Hematopoietic multipotent progenitor cell treated with erythropoietin and hydrocortisone succinate and interleukin-3 and kit ligand, for 4 days (in vitro differentiated cells): ENCODE results near the gene ELOB.

Experiments
- DNase-seq: peaks from one replicate; pipeline ENCODE4 v3.0.0-alpha.2; 2015

ELOB gene

DNA sequence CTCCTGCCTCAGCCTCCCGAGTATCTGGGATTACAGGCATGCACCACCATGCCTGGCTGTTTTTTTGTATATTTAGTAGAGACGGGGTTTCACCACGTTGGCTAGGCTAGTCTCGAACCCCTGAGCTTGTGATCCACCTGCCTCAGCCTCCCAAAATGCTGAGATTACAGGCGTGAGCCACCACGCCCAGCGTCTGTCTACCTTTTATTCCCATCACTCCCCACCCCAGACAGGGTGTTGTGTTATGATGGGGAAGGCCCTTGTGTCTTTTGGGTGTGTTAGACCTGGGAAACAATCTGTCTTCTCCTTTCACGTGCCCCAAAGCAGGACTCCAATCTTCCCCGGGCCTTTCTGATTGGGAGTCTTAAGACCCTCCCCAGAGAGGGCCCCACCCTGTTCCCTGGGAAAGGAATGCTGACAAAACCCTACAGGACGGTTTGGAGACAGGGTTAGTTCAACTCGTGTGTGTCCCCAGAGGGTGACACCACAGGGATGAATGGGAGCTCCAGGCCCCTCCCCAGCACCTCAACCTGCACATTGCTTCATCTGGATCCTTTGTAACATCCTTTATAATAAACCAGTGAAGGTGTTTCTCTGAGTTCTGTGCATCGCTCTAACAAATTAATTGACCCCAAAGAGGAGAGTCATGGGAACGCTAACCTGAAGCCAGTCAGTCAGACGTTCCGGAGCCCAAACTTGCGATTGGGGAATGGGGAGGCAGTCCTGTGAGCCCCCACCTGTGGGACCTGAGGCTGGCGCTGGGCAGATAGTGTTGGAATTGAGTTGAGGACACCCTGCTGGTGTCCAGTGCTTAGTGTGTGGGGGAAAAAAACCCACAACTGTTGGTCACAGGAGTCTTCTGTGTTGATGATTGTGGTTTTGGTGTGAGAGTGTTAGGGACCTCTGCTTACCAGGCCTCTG is 3.2 kb upstream of the ELOB start:
- DNase-seq = no peak

GRCh38 chr16:2779151-2779920 is 2.3 kb upstream of the ELOB start:
- DNase-seq = no peak

DNA sequence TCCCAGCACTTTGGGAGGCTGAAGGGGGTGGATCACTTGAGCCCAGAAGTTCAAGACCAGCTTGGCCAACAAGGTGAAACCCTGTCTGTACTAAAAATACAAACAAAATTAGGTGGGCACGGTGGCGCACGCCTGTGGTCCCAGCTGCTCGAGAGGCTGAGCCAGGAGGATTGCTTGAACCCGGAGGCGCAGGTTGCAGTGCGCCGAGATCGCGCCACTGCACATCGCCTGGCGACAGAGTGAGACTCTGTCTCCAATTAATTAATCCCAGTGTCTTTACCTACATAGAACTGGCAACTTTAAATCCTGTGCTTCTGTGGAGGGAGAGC is 1.5 kb upstream of the ELOB start:
- no peak for DNase-seq

- peak; percentile 59 for DNase-seq
These were observed 986 bp upstream of the ELOB start for GRCh38 chr16:2777903-2778629.

GRCh38 chr16:2776500-2777139 is 460 bp downstream of the ELOB start:
- no peak for DNase-seq

GRCh38 chr16:2775765-2776499 is 1.1 kb downstream of the ELOB start:
- DNase-seq = no peak

- no peak for DNase-seq
These were observed 1.9 kb downstream of the ELOB start for GRCh38 chr16:2775131-2775716.

GRCh38 chr16:2774161-2774891 is 2.8 kb downstream of the ELOB start:
- peak; percentile 49 for DNase-seq

DNA sequence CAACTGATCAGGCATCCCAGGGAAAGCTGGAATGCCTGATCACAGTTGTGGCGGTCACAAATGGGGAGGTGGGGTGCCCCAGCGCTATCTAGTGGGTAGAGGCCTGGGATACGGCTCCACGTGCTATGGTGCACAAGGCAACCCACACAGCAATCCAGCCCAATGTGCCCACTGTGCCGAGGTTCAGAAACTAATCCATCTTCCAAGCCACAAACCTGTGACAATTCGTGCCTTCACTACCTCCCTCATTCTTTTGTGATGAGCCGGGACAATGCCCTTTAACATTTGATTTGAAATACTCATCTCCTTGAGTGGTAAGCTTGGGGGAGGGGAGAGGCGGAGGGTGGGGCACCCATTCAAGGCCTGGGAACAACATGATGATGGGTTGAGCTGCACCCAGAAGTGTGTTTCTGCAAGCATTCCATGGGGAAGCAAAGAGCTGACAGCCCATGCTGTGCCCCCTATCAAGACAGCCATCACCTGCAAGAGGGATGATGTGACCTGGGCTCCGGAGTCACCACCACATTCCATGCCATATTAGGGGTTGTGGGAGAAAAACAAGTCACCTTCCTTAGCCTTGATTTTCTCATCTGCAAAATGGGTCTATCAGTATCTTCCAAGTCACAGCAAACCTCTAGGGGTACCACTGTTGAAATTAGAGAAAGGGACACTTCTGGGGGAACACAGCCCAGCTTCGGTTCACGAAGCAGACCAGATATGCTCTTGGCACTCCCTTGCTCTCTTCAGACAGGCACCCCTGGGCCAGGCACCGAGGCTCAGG is 3.7 kb downstream of the ELOB start:
- no peak for DNase-seq

DNA sequence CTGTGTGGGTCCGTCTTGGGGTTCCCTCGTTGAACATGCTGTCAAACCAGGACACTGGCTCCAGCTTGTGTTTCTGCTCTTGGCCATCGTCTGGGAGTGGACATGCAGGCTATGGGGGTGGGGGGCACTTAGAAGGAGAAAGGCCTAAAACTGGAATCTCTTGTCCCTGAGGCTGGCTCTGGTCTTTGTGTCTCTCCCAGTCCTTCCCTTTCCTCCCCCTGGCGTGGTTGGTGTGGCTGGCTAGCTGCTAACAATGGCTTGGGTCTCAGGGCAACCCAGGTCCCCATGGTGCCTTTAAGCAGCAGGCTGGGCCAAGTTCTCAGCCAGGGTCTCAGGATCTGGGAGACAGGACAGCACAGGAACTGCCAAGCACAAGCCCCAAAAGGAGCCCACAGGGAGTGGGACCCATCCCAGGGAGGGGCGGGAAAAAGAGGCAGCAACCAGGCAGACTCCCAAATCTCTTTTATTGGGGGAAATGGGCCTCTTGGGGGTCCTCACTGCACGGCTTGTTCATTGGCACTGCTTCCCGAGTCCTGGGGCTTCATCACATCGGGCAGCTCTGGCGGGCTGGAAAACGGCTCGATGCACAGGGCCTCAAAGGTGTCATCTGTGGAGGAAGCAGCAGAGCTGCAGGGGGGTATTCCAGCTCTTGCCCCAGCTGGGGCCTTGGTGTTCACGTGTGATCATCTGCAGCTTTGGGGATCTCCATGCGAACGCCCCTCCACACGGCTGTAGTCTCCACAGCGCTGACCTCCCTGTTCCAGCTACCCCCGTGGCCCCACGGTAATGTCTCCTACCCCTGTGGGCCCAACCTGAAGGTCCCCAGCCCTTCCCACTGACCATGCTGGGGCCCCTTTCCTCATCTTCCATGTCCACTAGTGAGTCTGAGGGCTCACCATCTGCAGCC is 5.3 kb downstream of the ELOB start:
- DNase-seq = no peak

DNA sequence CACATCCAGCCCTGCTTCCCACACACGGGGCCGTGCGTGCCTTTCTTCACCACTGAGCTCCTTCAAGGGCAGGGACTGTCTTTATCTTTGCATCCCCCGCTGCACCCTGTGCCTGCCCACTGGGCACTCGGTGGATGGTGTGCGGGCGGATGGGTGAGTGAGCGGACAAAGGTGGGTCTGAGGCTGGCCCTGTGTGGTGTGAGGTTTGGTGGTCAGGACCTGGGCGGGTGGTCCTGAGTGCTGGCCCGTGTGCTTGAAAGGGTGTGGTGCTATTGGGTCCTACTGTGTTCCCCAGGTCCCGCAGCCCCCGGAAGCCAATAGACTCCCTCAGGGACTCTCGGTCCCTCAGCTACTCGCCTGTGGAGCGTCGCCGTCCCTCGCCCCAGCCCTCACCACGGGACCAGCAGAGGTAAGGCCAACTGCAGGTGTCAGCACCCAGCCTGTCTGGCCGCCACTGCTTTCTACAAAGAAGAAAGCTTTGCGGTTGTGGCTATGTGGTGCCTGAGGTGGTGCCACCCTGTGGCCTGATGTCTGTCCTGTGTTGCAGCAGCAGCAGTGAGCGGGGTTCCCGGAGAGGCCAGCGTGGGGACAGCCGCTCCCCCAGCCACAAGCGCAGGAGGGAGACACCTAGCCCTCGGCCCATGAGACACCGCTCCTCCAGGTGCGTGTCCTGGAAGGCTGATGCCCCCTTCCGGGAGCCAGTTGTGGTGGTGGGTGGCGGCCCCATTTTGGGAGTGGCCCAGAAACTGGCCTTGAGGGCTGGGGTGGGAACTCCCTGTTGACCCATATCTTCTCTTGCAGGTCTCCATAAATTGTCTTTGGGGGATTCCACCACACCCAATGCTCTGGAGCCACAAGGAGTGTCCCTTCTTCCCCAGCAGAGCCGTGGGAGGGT is 6.8 kb downstream of the ELOB start:
- DNase-seq = peak; percentile 75

DNA sequence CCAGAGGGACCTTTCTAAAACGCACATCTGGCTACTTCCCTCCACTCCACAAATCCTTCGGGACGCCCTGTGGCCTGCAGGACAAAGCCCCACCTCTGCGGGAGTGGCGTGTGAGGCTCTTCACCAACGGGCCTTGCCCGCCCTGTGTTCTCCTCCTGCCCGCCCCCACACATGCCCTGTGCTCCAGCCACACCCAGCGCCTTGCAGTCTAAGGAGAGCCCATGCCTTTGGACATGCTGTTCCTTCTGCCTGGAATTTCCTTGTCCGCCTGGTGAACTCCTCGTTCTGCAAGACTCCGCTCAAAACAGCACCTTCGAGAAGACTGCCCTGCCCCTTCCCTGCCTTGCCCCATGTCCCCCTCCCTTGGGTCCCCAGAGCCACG is 7.4 kb downstream of the ELOB start:
- DNase-seq = peak; percentile 45

GRCh38 chr16:2769100-2769529 is 8.0 kb downstream of the ELOB start:
- DNase-seq = no peak

DNA sequence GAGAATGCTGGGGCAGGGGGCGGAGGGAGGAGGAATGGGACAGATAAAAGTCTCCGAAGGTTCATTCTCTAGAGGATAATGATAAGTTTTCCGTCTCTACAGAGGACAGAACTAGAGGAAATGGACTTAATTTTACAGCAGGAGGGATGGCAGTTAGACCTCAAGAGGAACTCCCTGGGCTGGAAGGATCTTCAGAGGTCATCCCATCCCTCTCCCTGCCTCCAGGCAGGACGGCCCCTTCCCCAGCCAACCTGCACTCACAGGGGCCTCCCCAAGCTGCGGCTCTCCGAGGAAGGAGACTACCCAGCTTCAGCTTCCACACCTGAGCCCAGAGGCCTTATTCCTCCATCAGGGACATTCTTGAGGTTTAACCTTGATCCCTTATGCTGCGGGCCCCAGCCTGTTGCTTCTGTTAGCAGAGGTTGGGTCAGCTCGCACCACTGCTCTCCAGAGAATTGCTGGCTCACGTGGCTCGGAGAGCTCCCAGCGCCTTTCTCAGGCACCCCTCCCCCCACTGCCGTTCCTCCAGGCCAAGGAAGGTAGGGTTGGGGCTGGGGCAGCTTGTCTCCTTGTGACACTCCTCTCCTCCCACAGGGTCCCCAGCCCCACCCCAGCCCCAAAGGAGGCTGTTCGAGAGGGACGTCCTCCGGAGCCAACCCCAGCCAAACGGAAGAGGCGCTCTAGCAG is 8.5 kb downstream of the ELOB start:
- no peak for DNase-seq

GRCh38 chr16:2767891-2768290 is 9.2 kb downstream of the ELOB start:
- DNase-seq = no peak

- no peak for DNase-seq
These were observed 9.8 kb downstream of the ELOB start for GRCh38 chr16:2767140-2767731.
